GM13977 (cell line): ENCODE measurements around the gene RAB6B.

Source experiments
- DNase-seq: peaks from one replicate; pipeline ENCODE4 v3.0.0; 2012; ENCODE audit warnings: low spot score
- in situ Hi-C: fragments of 300-500 bp; cut with MboI; formaldehyde crosslinking; loops from one replicate; pipeline ENCODE4 v1.12.0; 2022; ENCODE audit warnings: low sequenced_read_pairs, low pct_unique_long_range_greater_than_20kb, mixed read lengths, inconsistent platforms; ENCODE audit not compliant: unreplicated experiment
- TF ChIP-seq, protein P1 (sequence below): IDR thresholded peaks from 2 replicates; pipeline ENCODE4 v1.5.1; 2012; ENCODE audit warnings: mild to moderate bottlenecking, control low read depth; ENCODE audit not compliant: insufficient read depth; ENCODE audit errors: extremely low read depth, missing control alignments

The RAB6B gene

DNA sequence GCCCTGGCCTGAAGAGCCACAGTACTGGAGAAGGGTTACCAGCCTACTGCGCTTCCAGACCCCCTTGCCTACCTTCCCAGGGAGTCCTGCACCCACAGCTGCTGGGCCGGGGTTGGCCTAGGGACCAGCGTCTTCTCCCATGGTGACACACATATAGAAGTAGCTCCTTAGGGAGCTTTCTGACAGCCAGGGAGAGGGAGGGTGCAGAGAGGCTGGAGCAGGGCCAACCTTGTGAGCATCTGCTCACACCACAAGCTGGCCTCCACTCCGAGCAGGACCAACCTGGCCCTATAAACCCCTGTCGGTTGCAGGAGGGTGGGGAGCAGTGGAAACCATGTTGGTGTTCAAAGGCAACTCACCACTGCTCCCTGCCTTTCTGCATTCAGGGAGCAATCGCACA, 54.9 kb downstream of the RAB6B start:
- TF ChIP-seq, protein P1, sequence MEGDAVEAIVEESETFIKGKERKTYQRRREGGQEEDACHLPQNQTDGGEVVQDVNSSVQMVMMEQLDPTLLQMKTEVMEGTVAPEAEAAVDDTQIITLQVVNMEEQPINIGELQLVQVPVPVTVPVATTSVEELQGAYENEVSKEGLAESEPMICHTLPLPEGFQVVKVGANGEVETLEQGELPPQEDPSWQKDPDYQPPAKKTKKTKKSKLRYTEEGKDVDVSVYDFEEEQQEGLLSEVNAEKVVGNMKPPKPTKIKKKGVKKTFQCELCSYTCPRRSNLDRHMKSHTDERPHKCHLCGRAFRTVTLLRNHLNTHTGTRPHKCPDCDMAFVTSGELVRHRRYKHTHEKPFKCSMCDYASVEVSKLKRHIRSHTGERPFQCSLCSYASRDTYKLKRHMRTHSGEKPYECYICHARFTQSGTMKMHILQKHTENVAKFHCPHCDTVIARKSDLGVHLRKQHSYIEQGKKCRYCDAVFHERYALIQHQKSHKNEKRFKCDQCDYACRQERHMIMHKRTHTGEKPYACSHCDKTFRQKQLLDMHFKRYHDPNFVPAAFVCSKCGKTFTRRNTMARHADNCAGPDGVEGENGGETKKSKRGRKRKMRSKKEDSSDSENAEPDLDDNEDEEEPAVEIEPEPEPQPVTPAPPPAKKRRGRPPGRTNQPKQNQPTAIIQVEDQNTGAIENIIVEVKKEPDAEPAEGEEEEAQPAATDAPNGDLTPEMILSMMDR: no peak
- in situ Hi-C loops: no loop called here
- no peak for DNase-seq

DNA sequence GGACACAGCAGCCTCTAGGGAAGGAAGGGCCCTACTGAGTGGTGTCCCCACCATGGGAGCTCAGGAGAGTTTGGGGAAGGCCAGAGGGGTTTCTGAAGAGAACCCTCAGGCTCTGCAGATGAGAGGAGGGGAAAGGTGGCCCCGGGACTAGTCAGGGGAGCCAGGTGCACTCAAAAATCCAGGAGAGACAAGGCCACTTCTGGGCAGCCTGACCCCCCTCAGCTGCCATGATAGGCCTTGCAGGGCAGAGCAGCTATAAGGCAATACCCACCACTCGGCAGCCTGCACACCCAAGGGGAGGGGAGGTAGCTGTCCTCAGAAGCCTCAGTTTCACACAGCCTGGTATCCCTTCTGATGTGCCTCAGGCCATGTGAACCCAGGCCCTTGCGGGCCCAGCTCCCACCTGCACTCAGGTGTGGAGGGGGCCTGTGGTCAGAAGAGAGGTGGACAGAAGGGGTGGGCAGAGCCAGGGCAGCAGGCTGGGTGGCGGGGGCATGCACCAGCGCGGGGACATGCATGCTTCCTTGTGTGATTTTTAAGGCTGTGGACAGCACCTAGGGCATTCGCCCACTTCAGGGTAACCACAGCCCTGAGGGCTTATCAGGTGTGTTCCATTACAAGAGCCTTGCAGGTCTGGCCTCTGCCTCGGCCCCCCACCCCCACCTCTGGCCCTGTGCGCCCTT, 55.5 kb downstream of the RAB6B start:
- TF ChIP-seq, protein P1: no peak
- in situ Hi-C loops: no loop called here
- DNase-seq: no peak

DNA sequence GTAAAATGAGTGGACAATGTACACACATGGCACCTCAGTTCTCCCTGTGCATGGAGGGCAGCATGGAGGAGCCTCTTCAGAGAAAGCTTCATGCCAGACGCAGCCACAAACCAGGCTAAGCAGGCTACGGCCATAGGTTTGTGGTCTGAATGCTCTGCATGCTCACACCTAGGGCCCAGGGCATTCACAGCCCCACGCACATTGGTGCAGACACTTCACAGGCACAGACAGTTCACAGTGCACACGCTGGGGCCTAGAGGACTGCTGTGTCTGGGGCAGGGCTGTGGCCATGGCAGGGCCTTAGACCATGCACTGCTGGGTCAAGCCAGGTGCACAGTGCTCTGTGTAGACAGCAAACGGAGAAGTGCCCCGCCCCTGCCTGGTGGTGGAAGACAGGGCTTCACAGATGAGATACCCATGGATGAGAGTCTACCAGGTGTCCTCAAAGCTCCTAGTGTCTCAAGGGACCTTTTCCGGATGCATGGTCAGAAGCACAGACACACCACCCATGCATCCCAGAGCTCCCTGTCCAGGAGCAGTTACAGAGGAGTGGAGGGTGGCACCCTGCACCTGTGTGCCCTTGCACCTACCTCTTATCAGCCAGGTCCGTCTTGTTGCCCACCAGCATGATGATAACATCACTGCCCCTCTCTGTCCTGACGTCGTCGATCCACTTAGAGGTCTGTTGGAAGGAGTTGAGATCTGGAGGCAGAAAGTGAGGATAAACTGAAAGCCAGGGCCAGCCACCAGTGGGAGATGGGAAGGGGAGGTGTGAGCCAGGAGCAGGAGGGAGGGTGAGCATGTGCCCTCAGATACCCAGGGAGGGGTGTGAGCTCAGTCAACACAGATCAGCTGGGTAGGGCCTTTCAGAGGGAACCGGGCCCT, 56.5 kb downstream of the RAB6B start:
- TF ChIP-seq, protein P1: no peak
- DNase-seq: no peak
- in situ Hi-C loops: no loop called here

DNA sequence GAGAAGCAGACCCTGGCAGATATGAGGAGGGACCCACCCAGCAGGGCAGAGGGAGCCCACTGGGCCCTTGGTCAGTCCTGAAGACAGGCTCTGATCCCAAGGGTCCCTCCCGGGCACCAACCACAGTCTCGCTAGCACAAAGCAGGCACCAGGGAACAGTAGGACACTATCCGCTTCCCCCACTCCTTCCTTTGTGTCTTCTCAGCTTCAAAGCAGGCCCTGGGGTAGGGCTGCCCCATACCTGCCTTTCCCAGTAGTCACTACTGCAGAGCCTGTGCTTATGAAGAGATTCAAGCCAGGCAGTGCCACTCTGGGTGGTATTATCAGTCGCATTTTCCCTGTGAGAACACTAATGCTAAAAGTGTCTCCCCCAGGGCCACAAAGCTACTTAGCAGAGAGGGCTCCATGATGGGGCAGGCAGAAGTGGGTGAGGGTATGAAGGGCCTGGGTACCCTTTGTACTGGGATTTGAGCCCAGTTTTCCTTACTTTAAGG, 57.3 kb downstream of the RAB6B start:
- TF ChIP-seq, protein P1: no peak
- in situ Hi-C loops: no loop called here
- no peak for DNase-seq

DNA sequence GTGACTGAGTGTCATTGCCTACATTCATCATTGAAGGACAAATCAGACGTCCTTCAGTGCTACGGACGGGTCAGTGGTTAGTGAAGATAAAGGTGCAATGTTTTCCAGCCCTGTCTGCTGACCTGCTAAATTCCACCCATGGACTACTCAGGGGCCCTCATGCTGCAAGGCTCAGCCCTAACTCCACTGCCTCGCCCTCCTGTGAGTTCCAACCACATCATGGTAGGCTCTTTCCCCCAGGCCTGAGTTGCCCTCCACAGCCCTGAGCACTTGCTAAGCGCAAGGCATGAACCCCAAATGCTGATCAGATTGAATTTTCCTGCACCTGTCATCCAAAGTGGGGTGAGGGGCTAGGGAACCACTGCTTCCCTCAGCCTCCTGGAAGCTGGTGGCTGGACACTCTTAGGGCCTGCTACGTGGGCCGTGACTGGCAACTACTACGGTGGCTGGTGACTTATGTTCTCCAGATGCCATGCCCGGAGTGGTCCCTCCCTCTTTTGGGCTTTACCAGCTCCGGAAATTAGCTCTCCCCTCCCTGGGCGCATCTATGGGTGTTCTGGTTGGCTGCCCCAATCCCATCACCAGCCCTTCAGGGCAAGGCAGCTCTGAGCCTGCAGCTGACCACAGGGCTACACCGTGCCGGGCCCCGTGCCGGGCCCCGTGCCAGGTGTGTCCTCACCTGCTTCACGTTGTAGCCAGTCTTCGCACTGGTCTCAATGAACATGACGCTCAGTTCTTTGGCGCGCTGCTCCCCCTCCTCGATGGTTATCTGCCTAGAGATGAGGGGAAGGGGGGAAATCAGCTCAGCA, 58.0 kb downstream of the RAB6B start:
- in situ Hi-C loops: no loop called here
- DNase-seq: no peak
- TF ChIP-seq, protein P1: no peak

DNA sequence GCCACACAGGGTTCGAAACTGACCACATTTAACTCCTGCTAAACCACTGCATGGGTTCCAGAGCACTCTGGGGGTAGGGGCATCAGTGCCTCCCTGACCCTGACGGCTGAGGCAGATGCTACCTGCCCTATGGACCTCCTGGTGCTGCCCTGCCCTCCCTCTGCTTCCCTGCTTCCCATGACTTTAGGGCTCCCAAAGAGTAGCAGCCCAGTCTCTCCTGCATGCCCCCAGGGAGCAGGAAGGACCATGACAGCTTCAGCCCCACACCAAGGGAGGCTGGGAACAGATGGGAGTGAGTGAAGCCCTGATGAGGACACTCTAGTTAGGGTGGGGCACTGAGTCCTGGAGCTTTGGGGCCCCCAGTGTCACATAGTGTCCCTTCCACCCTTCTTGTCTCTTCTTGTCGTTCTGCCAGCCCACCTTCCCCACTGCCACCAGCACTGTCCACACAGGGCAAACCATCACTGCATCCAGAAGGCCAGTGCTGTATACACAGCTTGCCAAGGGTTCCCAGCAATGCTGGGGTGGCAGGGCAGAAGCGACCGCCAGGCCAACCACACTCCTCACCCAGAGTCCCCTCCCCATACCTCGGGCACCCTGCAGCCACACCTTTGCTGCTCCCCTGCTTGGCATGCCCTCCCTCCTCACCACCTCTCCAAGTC, 59.1 kb downstream of the RAB6B start:
- in situ Hi-C loops: no loop called here
- TF ChIP-seq, protein P1: no peak
- DNase-seq: no peak
